WTC11 (cell line): ENCODE measurements around the gene PLD1. TPM values are rescaled to one million over a fixed set of nuclear protein-coding genes. Genes with fewer than 3 reads are reported as not detected.

Experiments used
- ATAC-seq: fragments of 200-7000 bp; cut with Tn5 transposase; 2 replicates; pipeline ENCODE4 v1.10.0; 2021; ENCODE audit warnings: mild to moderate bottlenecking, moderate library complexity
- CTCF ChIA-PET: fragments of 300-600 bp; sonication (Branson Sonifier 250); formaldehyde crosslinking; loops from one replicate; lab custom pipeline; 2021; ENCODE audit warnings: antibody characterized with exemption; lab: Charles Lee
- POLR2A ChIA-PET: fragments of 350-600 bp; sonication (Branson Sonifier 250); formaldehyde crosslinking; loops from one replicate; lab custom pipeline; 2021; ENCODE audit warnings: antibody characterized with exemption; lab: Charles Lee
- DNase-seq: peaks from one replicate; pipeline ENCODE4 v3.0.0; 2021; ENCODE audit warnings: low spot score
- H3K27ac Mint-ChIP-seq: 2 replicates; pipeline ENCODE4 v1.8.0; 2021; ENCODE audit warnings: mixed read lengths
- H3K27me3 Mint-ChIP-seq: 2 replicates; pipeline ENCODE4 v1.8.0; 2021; ENCODE audit warnings: low read depth, mild to moderate bottlenecking, moderate library complexity, mixed read lengths
- H3K36me3 Mint-ChIP-seq: 2 replicates; pipeline ENCODE4 v1.8.0; 2021; ENCODE audit warnings: mixed read lengths
- H3K4me1 Mint-ChIP-seq: 2 replicates; pipeline ENCODE4 v1.8.0; 2022; ENCODE audit warnings: mixed read lengths
- H3K4me3 Mint-ChIP-seq: 2 replicates; pipeline ENCODE4 v1.8.0; 2021; ENCODE audit warnings: mild to moderate bottlenecking, moderate library complexity, mixed read lengths
- H3K9me3 Mint-ChIP-seq: 2 replicates; pipeline ENCODE4 v1.8.0; 2021; ENCODE audit warnings: mixed read lengths
- CREM ChIP-seq: sonication (generic); formaldehyde crosslinking; IDR thresholded peaks from 2 replicates; pipeline ENCODE4 v1.8.1; 2022; ENCODE audit warnings: mild to moderate bottlenecking, missing genetic modification reagents, moderate library complexity
- ETV6 ChIP-seq: sonication (generic); formaldehyde crosslinking; IDR thresholded peaks from 2 replicates; pipeline ENCODE4 v1.8.1; 2022; ENCODE audit warnings: mild to moderate bottlenecking, missing genetic modification reagents
- KAT7 ChIP-seq: sonication (generic); formaldehyde crosslinking; IDR thresholded peaks from 2 replicates; pipeline ENCODE4 v1.8.1; 2023; ENCODE audit warnings: missing genetic modification reagents, mild to moderate bottlenecking, borderline replicate concordance
- MYBL2 ChIP-seq: sonication (generic); formaldehyde crosslinking; IDR thresholded peaks from 2 replicates; pipeline ENCODE4 v1.8.1; 2023; ENCODE audit warnings: mild to moderate bottlenecking, moderate library complexity, missing genetic modification reagents
- NFYB ChIP-seq: sonication (generic); formaldehyde crosslinking; conservative IDR thresholded peaks from 2 replicates; pipeline ENCODE4 v1.8.0; 2022; ENCODE audit warnings: low read depth, missing genetic modification reagents
- RORB ChIP-seq: fragments of 250-450 bp; sonication (Bioruptor Pico); IDR thresholded peaks from 2 replicates; pipeline ENCODE4 v1.9.0; 2021; ENCODE audit warnings: mild to moderate bottlenecking
- TEAD1 ChIP-seq: sonication (generic); formaldehyde crosslinking; IDR thresholded peaks from 2 replicates; pipeline ENCODE4 v1.8.0; 2022; ENCODE audit warnings: mild to moderate bottlenecking, missing genetic modification reagents
- ZNF396 ChIP-seq: fragments of 250-450 bp; sonication (Bioruptor Pico); IDR thresholded peaks from 2 replicates; pipeline ENCODE4 v1.8.0; 2021; ENCODE audit warnings: mild to moderate bottlenecking, moderate library complexity, borderline replicate concordance
- ZNF416 ChIP-seq: fragments of 250-450 bp; sonication (Bioruptor Pico); IDR thresholded peaks from 2 replicates; pipeline ENCODE4 v1.9.0; 2021; ENCODE audit warnings: mild to moderate bottlenecking, inconsistent platforms
- ZNF671 ChIP-seq: fragments of 250-450 bp; sonication (Bioruptor Pico); IDR thresholded peaks from 2 replicates; pipeline ENCODE4 v1.8.0; 2021; ENCODE audit warnings: mild to moderate bottlenecking
- total RNA-seq: library from RNA; stranded (reverse); gene quantifications from 3 replicates; pipeline ENCODE4 v1.2.3, GENCODE V29; 2021
- TF ChIP-seq, protein P1 (sequence below): sonication (generic); formaldehyde crosslinking; IDR thresholded peaks from 2 replicates; pipeline ENCODE4 v1.8.1; 2023; ENCODE audit warnings: mild to moderate bottlenecking, missing genetic modification reagents, moderate library complexity
- TF ChIP-seq, protein P2 (sequence below): sonication (generic); formaldehyde crosslinking; IDR thresholded peaks from 2 replicates; pipeline ENCODE4 v1.8.0; 2022; ENCODE audit warnings: mild to moderate bottlenecking, missing genetic modification reagents
- TF ChIP-seq, protein P3 (sequence below): sonication (generic); formaldehyde crosslinking; IDR thresholded peaks from 2 replicates; pipeline ENCODE4 v1.8.1; 2022; ENCODE audit warnings: mild to moderate bottlenecking, missing genetic modification reagents, moderate library complexity, borderline replicate concordance
- TF ChIP-seq, protein P4 (sequence below): sonication (generic); formaldehyde crosslinking; conservative IDR thresholded peaks from 2 replicates; pipeline ENCODE4 v1.8.1; 2022; ENCODE audit warnings: mild to moderate bottlenecking, missing genetic modification reagents
- TF ChIP-seq, protein P5 (sequence below): sonication (generic); formaldehyde crosslinking; IDR thresholded peaks from 2 replicates; pipeline ENCODE4 v1.8.0; 2022; ENCODE audit warnings: mild to moderate bottlenecking, missing genetic modification reagents
- TF ChIP-seq, protein P6 (sequence below): sonication (generic); formaldehyde crosslinking; IDR thresholded peaks from 2 replicates; pipeline ENCODE4 v1.8.1; 2023; ENCODE audit warnings: mild to moderate bottlenecking, moderate library complexity, missing genetic modification reagents
- TF ChIP-seq, protein P7 (sequence below): sonication (generic); formaldehyde crosslinking; IDR thresholded peaks from 2 replicates; pipeline ENCODE4 v1.8.1; 2022; ENCODE audit warnings: low read depth, mild to moderate bottlenecking, moderate library complexity, missing genetic modification reagents, borderline replicate concordance
- TF ChIP-seq, protein P8 (sequence below): fragments of 250-450 bp; sonication (Bioruptor Pico); conservative IDR thresholded peaks from 2 replicates; pipeline ENCODE4 v1.9.0; 2021; ENCODE audit warnings: mild to moderate bottlenecking

The PLD1 gene
- total RNA-seq, 1 experiment from 2014 or later, result 4.0 TPM

DNA sequence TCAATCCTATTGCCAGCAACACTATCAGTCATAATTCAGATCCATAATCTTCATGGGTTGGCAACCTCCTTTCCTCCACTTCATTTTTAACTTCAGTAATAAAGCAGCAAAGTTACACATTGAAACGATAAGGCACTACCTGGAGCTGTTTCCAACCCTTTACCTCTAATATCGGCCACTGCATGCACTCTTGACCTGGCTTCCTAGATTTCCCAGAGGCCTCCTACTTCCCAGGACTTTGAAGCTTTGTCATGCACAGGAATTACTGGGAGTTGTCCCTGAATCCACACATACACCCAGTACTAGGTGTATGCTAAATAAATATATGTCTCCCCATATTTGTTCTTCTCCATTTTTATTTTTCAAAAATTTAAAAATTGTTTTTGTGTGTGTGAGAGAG, 126.1 kb downstream of the PLD1 start:
- H3K27me3 Mint-ChIP-seq, result no peaks in the 10 kb centered on the region
- no peak overlapping the region for H3K27ac Mint-ChIP-seq
- ATAC-seq, result no peak
- TF ChIP-seq ETV6 (no peak), ZNF416 (CRISPR knock-in tag) (no peak), KAT7 (CRISPR knock-in tag) (no peak), RORB (CRISPR knock-in tag) (no peak), NFYB (CRISPR knock-in tag) (no peak), ZNF671 (no peak), TEAD1 (CRISPR knock-in tag) (no peak), CREM (CRISPR knock-in tag) (no peak), MYBL2 (CRISPR knock-in tag) (no peak), ZNF396 (CRISPR knock-in tag) (no peak)
- TF ChIP-seq, protein P1, sequence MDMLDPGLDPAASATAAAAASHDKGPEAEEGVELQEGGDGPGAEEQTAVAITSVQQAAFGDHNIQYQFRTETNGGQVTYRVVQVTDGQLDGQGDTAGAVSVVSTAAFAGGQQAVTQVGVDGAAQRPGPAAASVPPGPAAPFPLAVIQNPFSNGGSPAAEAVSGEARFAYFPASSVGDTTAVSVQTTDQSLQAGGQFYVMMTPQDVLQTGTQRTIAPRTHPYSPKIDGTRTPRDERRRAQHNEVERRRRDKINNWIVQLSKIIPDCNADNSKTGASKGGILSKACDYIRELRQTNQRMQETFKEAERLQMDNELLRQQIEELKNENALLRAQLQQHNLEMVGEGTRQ (CRISPR knock-in tag), result no peak
- TF ChIP-seq, protein P2, sequence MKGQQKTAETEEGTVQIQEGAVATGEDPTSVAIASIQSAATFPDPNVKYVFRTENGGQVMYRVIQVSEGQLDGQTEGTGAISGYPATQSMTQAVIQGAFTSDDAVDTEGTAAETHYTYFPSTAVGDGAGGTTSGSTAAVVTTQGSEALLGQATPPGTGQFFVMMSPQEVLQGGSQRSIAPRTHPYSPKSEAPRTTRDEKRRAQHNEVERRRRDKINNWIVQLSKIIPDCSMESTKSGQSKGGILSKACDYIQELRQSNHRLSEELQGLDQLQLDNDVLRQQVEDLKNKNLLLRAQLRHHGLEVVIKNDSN (CRISPR knock-in tag), result no peak
- TF ChIP-seq, protein P3, sequence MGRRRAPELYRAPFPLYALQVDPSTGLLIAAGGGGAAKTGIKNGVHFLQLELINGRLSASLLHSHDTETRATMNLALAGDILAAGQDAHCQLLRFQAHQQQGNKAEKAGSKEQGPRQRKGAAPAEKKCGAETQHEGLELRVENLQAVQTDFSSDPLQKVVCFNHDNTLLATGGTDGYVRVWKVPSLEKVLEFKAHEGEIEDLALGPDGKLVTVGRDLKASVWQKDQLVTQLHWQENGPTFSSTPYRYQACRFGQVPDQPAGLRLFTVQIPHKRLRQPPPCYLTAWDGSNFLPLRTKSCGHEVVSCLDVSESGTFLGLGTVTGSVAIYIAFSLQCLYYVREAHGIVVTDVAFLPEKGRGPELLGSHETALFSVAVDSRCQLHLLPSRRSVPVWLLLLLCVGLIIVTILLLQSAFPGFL (CRISPR knock-in tag), result no peak
- TF ChIP-seq, protein P4, sequence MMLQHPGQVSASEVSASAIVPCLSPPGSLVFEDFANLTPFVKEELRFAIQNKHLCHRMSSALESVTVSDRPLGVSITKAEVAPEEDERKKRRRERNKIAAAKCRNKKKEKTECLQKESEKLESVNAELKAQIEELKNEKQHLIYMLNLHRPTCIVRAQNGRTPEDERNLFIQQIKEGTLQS (CRISPR knock-in tag), result no peak
- TF ChIP-seq, protein P5, sequence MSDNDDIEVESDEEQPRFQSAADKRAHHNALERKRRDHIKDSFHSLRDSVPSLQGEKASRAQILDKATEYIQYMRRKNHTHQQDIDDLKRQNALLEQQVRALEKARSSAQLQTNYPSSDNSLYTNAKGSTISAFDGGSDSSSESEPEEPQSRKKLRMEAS (CRISPR knock-in tag), result no peak
- TF ChIP-seq, protein P6, sequence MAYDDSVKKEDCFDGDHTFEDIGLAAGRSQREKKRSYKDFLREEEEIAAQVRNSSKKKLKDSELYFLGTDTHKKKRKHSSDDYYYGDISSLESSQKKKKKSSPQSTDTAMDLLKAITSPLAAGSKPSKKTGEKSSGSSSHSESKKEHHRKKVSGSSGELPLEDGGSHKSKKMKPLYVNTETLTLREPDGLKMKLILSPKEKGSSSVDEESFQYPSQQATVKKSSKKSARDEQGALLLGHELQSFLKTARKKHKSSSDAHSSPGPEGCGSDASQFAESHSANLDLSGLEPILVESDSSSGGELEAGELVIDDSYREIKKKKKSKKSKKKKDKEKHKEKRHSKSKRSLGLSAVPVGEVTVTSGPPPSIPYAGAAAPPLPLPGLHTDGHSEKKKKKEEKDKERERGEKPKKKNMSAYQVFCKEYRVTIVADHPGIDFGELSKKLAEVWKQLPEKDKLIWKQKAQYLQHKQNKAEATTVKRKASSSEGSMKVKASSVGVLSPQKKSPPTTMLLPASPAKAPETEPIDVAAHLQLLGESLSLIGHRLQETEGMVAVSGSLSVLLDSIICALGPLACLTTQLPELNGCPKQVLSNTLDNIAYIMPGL (CRISPR knock-in tag), result no peak
- TF ChIP-seq, protein P7, sequence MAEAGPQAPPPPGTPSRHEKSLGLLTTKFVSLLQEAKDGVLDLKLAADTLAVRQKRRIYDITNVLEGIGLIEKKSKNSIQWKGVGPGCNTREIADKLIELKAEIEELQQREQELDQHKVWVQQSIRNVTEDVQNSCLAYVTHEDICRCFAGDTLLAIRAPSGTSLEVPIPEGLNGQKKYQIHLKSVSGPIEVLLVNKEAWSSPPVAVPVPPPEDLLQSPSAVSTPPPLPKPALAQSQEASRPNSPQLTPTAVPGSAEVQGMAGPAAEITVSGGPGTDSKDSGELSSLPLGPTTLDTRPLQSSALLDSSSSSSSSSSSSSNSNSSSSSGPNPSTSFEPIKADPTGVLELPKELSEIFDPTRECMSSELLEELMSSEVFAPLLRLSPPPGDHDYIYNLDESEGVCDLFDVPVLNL (CRISPR knock-in tag), result no peak
- TF ChIP-seq, protein P8, sequence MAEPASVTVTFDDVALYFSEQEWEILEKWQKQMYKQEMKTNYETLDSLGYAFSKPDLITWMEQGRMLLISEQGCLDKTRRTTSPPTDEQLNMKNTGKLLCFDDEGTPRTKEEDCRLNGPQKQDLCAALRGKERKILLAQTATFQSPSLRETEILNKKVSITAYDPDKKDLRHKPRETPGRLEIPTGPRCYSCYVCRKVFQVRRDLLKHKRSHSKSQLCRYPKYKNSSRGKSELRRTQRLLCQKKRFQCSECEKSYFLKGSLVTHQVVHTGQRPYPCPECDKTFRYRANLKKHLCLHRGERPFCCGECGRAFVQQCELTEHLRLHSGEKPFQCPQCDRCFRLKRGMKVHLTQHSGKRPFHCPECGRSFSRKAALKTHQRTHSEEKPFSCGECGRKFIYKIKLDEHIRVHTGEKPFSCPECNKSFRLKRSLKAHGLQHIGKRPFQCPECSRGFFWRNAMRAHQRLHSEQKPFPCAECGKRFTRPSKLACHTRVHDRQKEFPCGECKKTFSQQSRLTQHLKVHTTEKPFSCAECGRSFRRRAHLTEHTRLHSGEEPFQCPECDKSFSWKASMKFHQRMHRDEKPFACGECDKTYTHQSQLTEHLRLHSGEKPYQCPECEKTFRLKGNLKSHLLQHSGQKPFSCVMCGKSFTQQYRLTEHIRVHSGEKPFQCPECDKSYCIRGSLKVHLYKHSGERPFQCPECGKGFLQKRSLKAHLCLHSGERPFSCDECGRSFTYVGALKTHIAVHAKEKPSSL (CRISPR knock-in tag), result no peak
- TF ChIP-seq, all 79 proteins: peak for 0
- H3K36me3 Mint-ChIP-seq, result no peaks in the 10 kb centered on the region
- ChIA-PET CTCF (no interaction called here), POLR2A (no interaction called here)
- DNase-seq, result no peak
- H3K4me1 Mint-ChIP-seq, result no peaks in the 10 kb centered on the region
- H3K4me3 Mint-ChIP-seq, result no peak overlapping the region
- H3K9me3 Mint-ChIP-seq, result no peaks in the 10 kb centered on the region
